ENCODE results near the gene MCTP1.
"Not testable (repeated sequence)": the region's sequence is repeated elsewhere in the genome, so short reads cannot be mapped to it uniquely, and the experiment has no call there.

Gene MCTP1

DNA sequence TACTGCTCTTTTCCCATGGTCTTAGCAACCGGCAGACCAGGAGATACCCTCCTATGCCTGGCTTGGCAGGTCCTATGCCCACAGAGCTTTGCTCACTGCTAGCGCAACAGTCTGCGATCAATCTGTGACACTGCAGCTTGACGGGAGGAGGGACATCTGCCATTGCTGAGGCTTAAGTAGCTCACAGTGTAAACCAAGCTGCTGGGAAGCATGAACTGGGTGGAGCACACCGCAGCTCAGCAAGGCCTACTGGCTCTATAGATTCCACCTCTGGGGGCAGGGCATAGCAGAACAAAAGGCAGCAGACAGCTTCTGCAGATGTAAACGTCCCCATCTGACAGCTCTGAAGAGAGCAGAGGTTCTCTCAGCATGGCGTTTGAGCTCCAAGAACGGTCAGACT is 40.4 kb downstream of the MCTP1 start:
- DNase-seq = no peak

DNA sequence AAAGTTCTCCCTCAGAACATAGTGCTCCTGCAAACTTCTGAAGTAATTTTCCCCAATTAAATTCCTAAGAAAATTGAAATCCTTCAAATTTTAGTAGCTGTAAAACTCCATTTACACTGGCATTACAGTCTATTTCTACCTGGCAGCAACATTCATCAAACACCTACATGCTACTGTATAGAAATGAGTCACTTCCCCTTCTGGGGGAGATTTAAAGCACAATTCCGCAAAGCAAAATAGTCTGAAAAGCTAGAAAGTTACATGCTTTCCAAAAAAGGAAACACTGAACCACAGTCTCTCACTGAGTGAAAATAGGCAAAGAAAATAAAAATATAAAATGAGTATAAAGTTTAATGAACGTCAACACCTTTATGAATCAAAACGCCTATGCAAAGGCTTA is 43.3 kb downstream of the MCTP1 start:
- DNase-seq = no peak

DNA sequence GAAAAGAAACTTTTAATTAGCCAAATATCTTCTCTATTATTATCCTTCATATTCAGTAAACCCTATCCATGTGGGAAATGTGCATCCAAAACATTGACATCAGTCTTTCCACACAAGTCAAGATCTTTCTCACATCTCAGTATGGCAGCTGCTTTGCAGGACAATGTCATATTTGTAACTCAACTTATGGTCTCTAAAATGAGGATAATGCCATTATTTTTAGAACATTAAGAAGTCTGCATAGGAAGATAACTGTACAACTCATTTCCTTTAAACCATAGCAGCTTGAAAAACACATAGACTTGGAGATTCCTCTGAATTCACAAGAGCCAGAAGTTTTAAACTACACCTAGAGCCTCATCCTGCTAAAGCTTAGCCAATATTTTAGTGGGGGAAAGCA is 43.7 kb downstream of the MCTP1 start:
- no peak for DNase-seq

DNA sequence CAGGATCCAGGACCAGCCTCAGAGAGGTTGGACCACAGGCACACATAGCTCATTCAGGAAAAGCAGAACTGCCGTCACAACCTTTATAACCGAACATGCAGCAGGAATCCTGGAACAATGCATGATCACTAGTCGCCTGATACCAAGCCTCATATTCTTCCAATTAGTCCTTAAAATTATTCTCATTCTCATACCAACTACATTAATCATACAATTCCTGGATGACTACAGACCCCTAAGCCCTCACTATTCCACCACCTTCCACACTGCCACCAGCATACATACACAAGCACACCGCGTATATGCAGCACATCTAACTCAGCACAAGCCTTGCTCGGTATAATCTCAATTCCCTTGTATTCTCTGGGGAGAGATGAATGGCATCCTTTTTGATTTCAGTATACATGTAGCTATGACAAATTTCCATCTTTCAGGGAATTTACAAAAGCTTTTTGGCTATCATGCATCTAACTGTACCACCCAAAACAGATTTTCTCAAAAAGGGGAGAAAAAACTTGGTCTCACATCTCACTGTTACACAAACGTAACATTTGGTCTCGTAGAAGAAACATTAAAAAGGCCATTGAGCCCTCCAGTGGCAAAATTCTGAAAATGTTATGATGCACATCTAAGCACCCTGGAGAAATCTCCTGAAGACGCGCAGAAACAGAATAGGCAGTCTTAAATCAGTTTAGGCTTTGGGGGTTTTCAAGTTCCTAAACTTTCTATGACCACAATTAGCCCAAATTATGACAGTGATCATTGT is 46.2 kb downstream of the MCTP1 start:
- DNase-seq = no peak

GRCh38 chr5:95237324-95237723 is 47.6 kb downstream of the MCTP1 start:
- DNase-seq = no peak

DNA sequence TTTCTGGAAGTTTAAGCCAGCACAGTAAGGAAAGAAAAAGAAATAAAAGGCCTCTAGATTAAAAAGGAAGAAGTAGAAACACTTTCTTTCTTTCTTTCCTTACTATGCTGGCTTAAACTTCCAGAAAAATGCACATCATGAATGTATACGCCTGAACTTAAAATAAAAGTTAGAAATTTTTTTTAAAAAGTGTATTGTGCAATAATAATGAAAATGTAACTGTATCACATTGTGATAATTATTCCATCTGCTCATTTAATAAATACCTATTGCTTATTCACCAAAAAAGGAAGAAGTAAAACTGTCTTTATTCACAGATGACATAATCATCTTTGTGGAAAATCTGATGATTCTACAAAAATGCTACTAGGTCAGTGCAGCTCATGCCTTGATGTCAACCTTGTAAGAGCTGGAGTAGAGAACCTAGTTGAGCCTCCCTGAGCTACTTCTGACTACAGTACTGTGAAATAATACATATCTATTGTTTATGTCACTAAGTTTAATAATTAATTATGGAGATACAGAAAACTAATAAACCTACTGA is 49.4 kb downstream of the MCTP1 start:
- no peak for DNase-seq

GRCh38 chr5:95229646-95230045 is 55.2 kb downstream of the MCTP1 start:
- no peak for DNase-seq

DNA sequence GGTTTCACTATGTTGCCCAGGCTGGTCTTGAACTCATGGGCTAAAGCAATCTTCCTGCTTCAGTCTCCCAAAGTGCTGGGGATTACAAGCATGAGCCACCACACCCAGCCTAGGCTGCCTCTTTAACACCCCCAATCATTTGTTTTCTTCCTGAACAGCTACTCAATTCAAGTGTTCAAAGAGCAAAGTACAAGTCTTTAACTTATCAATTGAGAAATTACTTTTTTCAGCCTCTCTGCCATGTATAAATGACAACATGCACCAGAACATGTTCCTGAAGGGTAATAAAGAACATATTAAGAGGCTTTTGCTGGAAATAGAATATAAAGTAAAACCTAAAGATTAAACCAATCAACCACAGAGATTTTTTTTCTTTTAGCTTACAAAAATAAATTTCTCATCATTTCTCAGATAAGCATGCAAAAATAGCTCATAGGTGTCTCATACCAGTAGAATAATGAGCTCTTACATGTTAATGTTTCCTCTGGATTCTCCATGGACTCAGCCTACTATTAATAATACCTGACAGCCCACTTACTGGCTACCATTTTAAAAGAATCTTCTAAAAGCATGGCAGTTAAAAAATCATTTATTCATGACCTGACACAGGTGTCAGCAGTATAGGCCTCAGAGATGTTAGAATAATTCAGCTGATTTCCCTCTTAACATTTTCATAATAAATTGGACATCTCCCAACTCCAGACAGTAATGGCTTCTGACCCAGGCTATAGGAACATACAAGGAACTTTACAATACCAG is 60.0 kb downstream of the MCTP1 start:
- DNase-seq = no peak

GRCh38 chr5:95223566-95224258 is 61.2 kb downstream of the MCTP1 start:
- no peak for DNase-seq

DNA sequence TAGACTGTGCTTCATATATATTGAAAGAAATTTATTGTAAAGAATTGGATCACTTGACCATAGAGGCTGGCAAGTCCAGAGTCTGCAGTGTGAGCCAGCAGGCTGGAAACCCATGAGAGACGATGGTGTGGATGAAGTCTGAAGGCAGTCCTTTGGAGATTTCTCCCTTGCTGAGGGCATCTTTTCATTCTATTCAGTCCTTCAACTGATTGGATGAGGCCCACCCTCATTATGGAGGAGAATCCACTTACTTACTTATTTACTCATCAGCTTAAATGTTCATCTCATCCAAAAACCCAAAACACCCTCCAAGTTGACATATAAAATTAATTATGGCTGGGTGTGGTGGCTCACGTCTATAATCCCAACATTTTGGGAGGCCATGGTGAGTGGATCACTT is 62.1 kb downstream of the MCTP1 start:
- DNase-seq = no peak

GRCh38 chr5:95221234-95221633 is 63.7 kb downstream of the MCTP1 start:
- no peak for DNase-seq

DNA sequence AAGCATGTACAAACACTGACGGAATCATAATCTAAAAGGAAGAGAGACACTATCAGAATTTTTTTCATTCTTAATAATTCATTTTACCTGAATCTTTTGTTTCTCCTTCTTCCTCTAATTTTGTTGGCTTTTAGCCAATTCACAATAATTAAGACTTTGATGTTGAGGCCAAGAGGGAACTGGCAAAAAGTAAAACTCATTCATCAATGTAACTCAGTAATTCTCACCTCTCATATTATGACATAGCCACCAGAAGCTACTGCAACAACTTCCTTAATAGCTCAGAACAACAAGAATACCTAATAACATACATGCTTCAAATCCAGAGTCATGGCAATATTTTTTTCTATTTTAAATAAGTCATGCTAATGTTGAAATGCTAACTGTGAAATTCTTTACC is 64.5 kb downstream of the MCTP1 start:
- no peak for DNase-seq

DNA sequence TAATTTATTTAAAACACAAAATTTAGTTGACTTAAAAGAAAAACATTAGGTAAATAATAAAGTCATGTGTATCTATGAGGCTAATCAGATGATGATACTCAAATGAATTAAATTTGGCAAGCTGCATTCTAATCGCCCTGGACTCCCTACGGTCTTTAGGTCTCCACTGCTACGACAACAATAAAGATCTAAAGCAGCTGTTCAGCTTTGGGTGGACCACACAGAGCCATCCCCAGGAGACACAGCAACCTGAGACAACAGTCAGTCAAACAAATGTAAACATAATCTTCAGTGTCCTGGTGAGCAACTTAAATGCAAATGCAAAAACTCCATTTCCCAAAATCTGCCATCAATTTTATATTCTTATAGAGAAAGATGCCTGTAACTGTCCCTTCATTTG is 65.5 kb downstream of the MCTP1 start:
- DNase-seq = no peak

DNA sequence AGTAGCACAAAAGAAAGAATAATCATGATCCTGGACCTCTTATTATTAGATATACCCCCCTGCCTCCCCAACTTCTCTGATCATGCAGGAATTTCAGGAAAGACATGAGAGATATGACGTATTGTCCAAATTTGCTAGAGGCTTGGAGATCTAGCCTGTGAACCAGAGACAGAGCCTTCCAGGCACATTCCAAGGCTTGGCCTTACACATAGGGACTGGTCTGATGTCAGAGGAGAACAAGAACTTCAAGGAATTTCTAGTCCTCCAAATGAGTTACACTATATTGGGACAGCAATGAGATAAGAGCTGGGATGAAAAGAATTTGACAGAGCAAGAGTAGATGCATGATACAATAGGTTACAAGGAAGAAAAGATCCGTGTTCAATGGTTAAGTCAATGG is 67.0 kb downstream of the MCTP1 start:
- no peak for DNase-seq

- no peak for DNase-seq
Observed at GRCh38 chr5:95217351-95217750, 67.5 kb downstream of the MCTP1 start.

DNA sequence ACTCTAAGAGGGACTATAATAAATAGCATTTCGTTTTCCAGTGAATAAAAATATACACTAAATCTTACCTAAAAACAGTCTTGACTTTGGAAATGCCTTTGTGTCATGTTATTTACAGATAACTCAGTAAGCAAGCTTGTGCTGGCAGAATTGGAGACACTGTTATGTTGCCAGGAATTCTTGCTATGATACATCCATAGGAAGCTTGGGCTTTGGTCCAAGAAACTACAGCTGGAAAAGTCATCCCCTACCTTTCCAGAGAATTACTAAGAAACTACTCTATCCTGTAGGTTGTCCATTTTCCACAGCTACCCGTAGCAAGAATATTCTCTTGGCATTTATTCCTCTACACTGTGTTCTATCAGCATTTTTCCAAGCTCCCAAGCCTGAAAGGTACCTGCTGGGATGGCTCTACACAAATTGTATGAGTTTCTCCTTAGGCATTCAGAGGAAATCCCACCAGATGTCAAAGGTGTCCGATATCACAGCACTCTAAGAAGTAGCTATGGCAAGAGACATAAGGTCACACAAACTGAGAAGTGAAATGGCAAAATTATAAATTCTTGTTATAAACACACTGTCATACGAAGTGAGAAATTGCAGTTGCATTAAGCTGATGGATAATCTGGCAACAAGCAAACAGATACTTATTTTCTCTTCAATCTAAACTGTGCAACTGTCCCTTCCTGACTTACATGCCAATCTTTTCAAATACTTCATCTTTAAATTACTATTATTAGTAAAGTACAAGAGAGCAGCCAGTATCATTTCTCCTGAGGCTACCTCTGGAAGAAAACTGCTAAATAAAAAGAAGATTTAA is 68.5 kb downstream of the MCTP1 start:
- peak; percentile 47 for DNase-seq

- not testable (repeated sequence) for DNase-seq
Observed at GRCh38 chr5:95207811-95208210, 77.1 kb downstream of the MCTP1 start.

- DNase-seq = no peak
Observed at GRCh38 chr5:95194856-95195255, 90.0 kb downstream of the MCTP1 start.

GRCh38 chr5:95191330-95191729 is 93.6 kb downstream of the MCTP1 start:
- DNase-seq = no peak

DNA sequence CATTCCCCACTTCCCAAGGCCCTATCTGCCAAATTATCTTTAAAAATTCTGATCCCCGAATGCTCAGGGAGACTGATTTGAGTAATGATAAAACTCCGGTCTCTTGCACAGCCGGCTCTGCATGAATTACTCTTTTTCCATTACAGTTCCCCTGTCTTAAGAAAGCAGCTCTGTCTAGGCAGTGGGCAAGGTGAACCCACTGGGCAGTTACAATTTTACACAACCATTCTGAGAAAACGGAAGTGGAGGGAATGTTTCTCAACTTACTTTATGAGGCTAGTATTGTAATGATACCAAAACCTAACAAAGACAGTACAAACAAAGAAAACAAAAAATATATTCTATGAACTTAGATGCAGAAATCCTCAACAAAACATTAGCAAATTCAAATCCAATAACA is 100.0 kb downstream of the MCTP1 start:
- no peak for DNase-seq

DNA sequence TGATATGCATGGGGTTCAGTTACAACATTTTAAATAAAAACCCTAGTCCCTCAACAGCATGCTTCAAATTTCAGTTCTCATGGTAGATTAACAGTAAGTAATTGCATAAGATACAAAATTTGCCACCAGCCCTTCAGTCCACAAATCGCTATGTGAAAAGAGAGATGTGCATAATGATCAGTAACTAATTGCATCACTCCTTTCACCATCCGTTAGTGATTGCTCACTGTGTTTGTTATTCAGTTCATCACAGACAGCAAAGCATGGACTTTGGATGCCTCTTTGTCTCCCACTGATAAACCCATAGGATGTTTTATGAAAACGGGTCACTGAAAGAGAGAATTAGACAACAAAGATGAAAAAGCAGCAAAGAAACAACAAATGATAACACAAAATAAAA is 103.2 kb downstream of the MCTP1 start:
- DNase-seq = no peak

DNA sequence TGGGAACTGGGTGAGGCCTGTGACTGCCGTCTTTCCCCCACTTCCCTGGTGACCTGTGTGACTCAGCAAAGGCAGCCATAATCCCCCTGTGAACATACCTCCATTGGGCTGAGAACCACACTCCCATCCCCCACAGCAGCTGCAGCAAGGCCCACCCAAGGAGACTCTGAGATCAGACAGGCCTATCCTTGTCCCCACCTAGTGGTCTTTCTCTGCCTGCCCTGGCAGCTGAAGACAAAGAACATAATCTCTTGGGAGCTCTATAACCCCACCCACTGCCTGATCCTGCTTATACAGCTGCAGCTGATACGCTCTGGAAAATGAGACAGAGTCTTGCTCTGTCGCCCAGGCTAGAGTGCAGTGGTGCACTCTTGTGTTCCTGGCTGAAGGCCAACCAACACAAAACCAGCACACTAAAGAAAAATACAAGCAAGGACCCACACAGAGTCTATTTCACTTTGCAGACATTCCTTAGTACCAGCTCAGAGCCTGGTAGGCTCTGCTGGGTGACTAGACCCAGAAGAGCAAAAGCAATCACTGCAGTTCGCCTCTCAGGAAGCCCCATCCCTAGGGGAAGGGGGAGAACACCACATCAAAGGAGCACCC is 106.7 kb downstream of the MCTP1 start:
- peak; percentile 17 for DNase-seq
